Cardiac muscle cell (in vitro differentiated cells and primary cell): ENCODE results near the gene KCNC3. TPM values are rescaled to one million over a fixed set of nuclear protein-coding genes. Genes with fewer than 3 reads are reported as not detected.

Experiments
- DNase-seq, 2 donors: peaks; one replicate each; pipeline versions ENCODE4 v3.0.0 to v3.0.0-alpha.2; 2010 to 2017; ENCODE audit warnings: low read depth in 1 of 2, low spot score in 1 of 2
- H3K27ac ChIP-seq: fragments of 200-600 bp; sonication (generic); 2 replicates; pipeline ENCODE4 v1.5.1; 2016
- H3K27me3 ChIP-seq: fragments of 200-600 bp; sonication (generic); 2 replicates; pipeline ENCODE4 v1.6.0; 2016; ENCODE audit warnings: control low read depth
- H3K36me3 ChIP-seq: fragments of 200-600 bp; sonication (generic); 2 replicates; pipeline ENCODE4 v1.5.1; 2016; ENCODE audit warnings: control low read depth
- H3K4me1 ChIP-seq: fragments of 200-600 bp; sonication (generic); 2 replicates; pipeline ENCODE4 v1.8.1; 2017; ENCODE audit warnings: low read depth, mild to moderate bottlenecking, mixed run types
- H3K4me3 ChIP-seq: fragments of 200-600 bp; sonication (generic); 2 replicates; pipeline ENCODE4 v1.5.1; 2016; ENCODE audit warnings: mild to moderate bottlenecking
- H3K9me3 ChIP-seq: fragments of 200-600 bp; sonication (generic); 2 replicates; pipeline ENCODE4 v1.5.1; 2017; ENCODE audit warnings: low read depth, mild to moderate bottlenecking, control low read depth
- polyA plus RNA-seq: library from polyadenylated mRNA; unstranded; fragments of >200 nt; fragmentation: Nextera tagmentation; extraction: Ambion mirVana; gene quantifications from 2 replicates; pipeline ENCODE4 v1.2.1, GENCODE V29; 2016
- total RNA-seq: library from RNA; depleted of rRNA; stranded (reverse); fragments of >200 nt; gene quantifications from 2 replicates; pipeline ENCODE4 v1.2.3, GENCODE V29; 2016
- TF ChIP-seq, protein P1 (sequence below): IDR thresholded peaks from 2 replicates; pipeline ENCODE4 v1.5.1; 2012; ENCODE audit warnings: low read depth, mild to moderate bottlenecking, low read length

KCNC3 gene
- total and polyA plus RNA-seq, 2 experiments from 2014 or later: 6.9 to 8.2 TPM

DNA sequence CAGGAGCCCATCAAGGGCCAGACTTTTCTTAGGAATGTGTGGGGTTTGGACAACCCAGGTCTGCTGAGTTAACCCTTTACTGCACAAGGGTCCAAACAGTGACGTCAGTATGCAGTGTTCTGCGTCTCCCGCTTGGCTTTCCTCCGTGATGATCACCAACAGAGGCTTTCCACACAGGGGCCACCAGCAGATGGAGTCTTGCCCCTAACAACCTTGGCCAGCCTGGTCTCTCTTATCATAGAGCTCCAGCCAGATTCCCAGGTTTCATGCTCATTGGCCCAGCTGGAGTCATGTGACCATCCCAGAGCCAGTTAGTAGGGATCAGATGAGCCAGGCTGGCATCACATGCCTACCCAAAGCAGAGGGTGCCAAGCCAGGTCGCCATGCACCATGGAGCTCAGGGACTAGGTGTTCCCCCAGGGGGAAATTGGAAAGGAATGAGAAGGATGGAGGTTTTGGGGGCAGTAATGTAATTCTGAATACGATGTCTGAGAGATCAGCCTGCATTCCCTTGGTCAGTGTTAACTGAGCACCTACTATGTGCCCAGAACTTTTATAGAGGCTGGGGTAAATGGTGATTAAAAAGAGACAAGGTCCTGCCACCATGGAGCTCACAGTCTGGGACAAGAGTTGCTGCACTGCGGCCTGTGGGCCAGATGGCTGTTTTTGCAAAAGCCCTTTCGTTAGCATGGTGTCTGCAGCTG is 64.5 kb downstream of the KCNC3 start:
- no peaks in the 10 kb centered on the region for H3K36me3 ChIP-seq
- H3K27ac ChIP-seq: no peak overlapping the region
- DNase-seq: no peak
- no peaks in the 10 kb centered on the region for H3K9me3 ChIP-seq
- H3K4me3 ChIP-seq: no peak overlapping the region
- TF ChIP-seq, protein P1, sequence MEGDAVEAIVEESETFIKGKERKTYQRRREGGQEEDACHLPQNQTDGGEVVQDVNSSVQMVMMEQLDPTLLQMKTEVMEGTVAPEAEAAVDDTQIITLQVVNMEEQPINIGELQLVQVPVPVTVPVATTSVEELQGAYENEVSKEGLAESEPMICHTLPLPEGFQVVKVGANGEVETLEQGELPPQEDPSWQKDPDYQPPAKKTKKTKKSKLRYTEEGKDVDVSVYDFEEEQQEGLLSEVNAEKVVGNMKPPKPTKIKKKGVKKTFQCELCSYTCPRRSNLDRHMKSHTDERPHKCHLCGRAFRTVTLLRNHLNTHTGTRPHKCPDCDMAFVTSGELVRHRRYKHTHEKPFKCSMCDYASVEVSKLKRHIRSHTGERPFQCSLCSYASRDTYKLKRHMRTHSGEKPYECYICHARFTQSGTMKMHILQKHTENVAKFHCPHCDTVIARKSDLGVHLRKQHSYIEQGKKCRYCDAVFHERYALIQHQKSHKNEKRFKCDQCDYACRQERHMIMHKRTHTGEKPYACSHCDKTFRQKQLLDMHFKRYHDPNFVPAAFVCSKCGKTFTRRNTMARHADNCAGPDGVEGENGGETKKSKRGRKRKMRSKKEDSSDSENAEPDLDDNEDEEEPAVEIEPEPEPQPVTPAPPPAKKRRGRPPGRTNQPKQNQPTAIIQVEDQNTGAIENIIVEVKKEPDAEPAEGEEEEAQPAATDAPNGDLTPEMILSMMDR: no peak
- no peaks in the 10 kb centered on the region for H3K4me1 ChIP-seq
- H3K27me3 ChIP-seq: no peaks in the 10 kb centered on the region

DNA sequence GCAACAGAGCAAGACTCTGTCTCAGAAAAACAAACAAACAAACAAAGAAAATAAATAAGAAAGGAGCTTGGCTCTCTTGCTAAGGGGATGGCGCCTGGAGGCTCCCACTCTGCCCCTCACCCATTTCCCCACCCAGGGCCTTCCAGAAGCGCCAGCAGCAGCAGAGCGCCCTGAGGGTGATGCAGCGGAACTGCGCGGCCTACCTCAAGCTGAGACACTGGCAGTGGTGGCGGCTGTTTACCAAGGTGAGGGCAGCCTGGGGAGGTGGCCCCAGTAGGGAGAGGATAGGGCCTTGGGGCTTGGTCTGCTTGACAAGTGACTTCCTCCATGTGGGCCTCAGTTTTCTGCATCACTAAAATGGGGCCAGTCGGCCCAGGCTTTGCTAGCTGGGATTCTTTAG is 66.0 kb downstream of the KCNC3 start:
- Histone ChIP-seq H3K4me3 (no peak overlapping the region), H3K36me3 (no peaks in the 10 kb centered on the region), H3K27ac (no peak overlapping the region), H3K27me3 (no peaks in the 10 kb centered on the region), H3K9me3 (no peaks in the 10 kb centered on the region), H3K4me1 (no peaks in the 10 kb centered on the region)
- DNase-seq: no peak
- TF ChIP-seq, protein P1: no peak

Other genes with a start within 250 kb of the KCNC3 start
- not detected in 2 replicates for gene IZUMO2, start 166.1 kb downstream of the KCNC3 start, total RNA-seq
- not detected in 2 replicates for gene IZUMO2, start 166.1 kb downstream of the KCNC3 start, polyA plus RNA-seq
- gene MYH14, start 125.8 kb downstream of the KCNC3 start, total RNA-seq: 1.8 and 2.1 TPM in 2 replicates
- 0.32 and 3.0 TPM in 2 replicates for gene MYH14, start 125.8 kb downstream of the KCNC3 start, polyA plus RNA-seq
- gene NAPSA, start 36.3 kb upstream of the KCNC3 start, total RNA-seq: 0.32 and 3.5 TPM in 2 replicates
- gene NAPSA, start 36.3 kb upstream of the KCNC3 start, polyA plus RNA-seq: 0.53 and 1.8 TPM in 2 replicates
- 58.4 and 60.1 TPM in 2 replicates for gene NR1H2, start 47.1 kb upstream of the KCNC3 start, total RNA-seq
- 58.3 and 62.0 TPM in 2 replicates for gene NR1H2, start 47.1 kb upstream of the KCNC3 start, polyA plus RNA-seq
- gene POLD1, start 55.0 kb upstream of the KCNC3 start, total RNA-seq: 70.7 and 73.8 TPM in 2 replicates
- 62.3 and 74.3 TPM in 2 replicates for gene POLD1, start 55.0 kb upstream of the KCNC3 start, polyA plus RNA-seq
- gene SPIB, start 89.6 kb upstream of the KCNC3 start, total RNA-seq: 0.15 and 0.35 TPM in 2 replicates
- gene SPIB, start 89.6 kb upstream of the KCNC3 start, polyA plus RNA-seq: 0.40 and 1.5 TPM in 2 replicates
- gene MYBPC2, start 103.5 kb upstream of the KCNC3 start, total RNA-seq: 0.04 and 0.18 TPM in 2 replicates
- gene MYBPC2, start 103.5 kb upstream of the KCNC3 start, polyA plus RNA-seq: 0.30 and 0.31 TPM in 2 replicates
- 308 and 370 TPM in 2 replicates for gene EMC10, start 147.1 kb upstream of the KCNC3 start, total RNA-seq
- 280 and 382 TPM in 2 replicates for gene EMC10, start 147.1 kb upstream of the KCNC3 start, polyA plus RNA-seq
- 7.7 and 9.4 TPM in 2 replicates for gene GARIN5A, start 147.5 kb upstream of the KCNC3 start, total RNA-seq
- gene GARIN5A, start 147.5 kb upstream of the KCNC3 start, polyA plus RNA-seq: 4.8 and 9.3 TPM in 2 replicates
- gene JOSD2, start 181.8 kb upstream of the KCNC3 start, total RNA-seq: 21.4 and 25.4 TPM in 2 replicates
- gene JOSD2, start 181.8 kb upstream of the KCNC3 start, polyA plus RNA-seq: 29.5 and 44.8 TPM in 2 replicates
- not detected in 2 replicates for gene ASPDH, start 184.5 kb upstream of the KCNC3 start, total RNA-seq
- gene ASPDH, start 184.5 kb upstream of the KCNC3 start, polyA plus RNA-seq: not detected in 2 replicates
- 38.7 and 56.4 TPM in 2 replicates for gene LRRC4B, start 239.1 kb upstream of the KCNC3 start, total RNA-seq
- gene LRRC4B, start 239.1 kb upstream of the KCNC3 start, polyA plus RNA-seq: 5.8 and 6.2 TPM in 2 replicates